ENCODE measurements around the gene WASF2. TPM values are rescaled to one million over a fixed set of nuclear protein-coding genes. Genes with fewer than 3 reads are reported as not detected.

The WASF2 gene
- total RNA-seq, 1 donor from 2014 or later: 58.9 TPM

DNA sequence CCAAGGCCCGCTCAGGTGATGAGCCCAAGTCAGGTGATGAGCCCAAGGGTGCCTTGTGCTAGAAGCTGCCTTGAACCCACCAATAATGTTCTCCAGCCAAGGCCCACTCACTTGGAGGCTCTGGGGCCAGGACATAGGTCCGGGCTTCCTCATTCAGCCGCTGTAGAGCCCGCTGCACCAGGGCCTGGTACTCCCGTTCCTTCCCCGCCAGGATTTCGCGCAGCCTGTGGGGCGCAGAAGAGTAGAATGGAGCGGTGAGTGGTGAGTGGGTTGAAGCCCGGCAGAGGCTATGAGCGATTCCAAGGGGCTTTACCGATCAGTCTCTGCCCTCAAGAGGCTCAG is 133.7 kb downstream of the WASF2 start:
- TF ChIP-seq POLR2AphosphoS5 (IDR thresholded peaks at IDR 0.05; ENCODE audit: insufficient read depth in 1 of 2, low read depth in 1 of 2) (no peak), POLR2A (IDR thresholded peaks at IDR 0.05) (no peak)
- TF ChIP-seq, protein P1, sequence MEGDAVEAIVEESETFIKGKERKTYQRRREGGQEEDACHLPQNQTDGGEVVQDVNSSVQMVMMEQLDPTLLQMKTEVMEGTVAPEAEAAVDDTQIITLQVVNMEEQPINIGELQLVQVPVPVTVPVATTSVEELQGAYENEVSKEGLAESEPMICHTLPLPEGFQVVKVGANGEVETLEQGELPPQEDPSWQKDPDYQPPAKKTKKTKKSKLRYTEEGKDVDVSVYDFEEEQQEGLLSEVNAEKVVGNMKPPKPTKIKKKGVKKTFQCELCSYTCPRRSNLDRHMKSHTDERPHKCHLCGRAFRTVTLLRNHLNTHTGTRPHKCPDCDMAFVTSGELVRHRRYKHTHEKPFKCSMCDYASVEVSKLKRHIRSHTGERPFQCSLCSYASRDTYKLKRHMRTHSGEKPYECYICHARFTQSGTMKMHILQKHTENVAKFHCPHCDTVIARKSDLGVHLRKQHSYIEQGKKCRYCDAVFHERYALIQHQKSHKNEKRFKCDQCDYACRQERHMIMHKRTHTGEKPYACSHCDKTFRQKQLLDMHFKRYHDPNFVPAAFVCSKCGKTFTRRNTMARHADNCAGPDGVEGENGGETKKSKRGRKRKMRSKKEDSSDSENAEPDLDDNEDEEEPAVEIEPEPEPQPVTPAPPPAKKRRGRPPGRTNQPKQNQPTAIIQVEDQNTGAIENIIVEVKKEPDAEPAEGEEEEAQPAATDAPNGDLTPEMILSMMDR (IDR thresholded peaks at IDR 0.05): no peak
- H3K36me3 ChIP-seq: peaks cover 0 to 75% of the 10 kb centered on the region in 2 donors
- peaks cover 12% of the 10 kb centered on the region for H3K4me1 ChIP-seq
- intact Hi-C loops (cut with DNase I): loop anchor here (2.0 kb wide), 1 partner anchor 39 kb away; no protein-coding TSS in a partner anchor
- no peaks in the 10 kb centered on the region for H3K27me3 ChIP-seq
- H3K27ac ChIP-seq: no peak overlapping the region
- no peaks in the 10 kb centered on the region for H3K9me3 ChIP-seq
- H3K4me3 ChIP-seq: no peak overlapping the region
- DNase-seq (ENCODE audit: extremely low spot score in 2 of 2): no peak

DNA sequence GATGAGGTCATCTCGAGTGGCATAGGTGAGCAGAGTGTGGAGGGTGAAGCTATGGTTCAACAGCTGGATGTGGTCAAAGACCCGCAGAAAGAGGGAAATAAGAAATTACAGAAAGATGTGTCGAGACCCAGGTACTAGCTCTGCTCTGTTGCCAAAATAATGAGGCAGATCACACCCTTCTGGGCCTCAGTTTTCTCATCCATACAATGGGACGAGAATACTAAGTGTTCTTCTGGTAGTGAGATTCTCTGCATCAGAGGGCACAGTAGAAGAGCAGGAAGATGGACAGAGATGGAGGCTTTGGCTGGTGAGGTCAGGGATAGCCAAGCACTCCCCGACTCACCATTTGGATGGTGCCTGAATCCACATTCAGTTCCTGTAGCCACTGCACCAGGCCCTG is 134.3 kb downstream of the WASF2 start:
- TF ChIP-seq POLR2AphosphoS5 (IDR thresholded peaks at IDR 0.05; ENCODE audit: insufficient read depth in 1 of 2, low read depth in 1 of 2) (no peak), POLR2A (IDR thresholded peaks at IDR 0.05) (no peak)
- TF ChIP-seq, protein P1 (IDR thresholded peaks at IDR 0.05): no peak
- intact Hi-C loops (cut with DNase I): loop anchor here (2.0 kb wide), 1 partner anchor 39 kb away; no protein-coding TSS in a partner anchor
- no peak overlapping the region for H3K27ac ChIP-seq

More for the DNA sequence above, 134.3 kb downstream of the WASF2 start:
- Histone ChIP-seq H3K4me1 (peaks cover 17% of the 10 kb centered on the region), H3K27me3 (no peaks in the 10 kb centered on the region), H3K36me3 (peaks cover 0 to 69% of the 10 kb centered on the region in 2 donors), H3K4me3 (no peak overlapping the region), H3K9me3 (no peaks in the 10 kb centered on the region)
- no peak for DNase-seq (ENCODE audit: extremely low spot score in 2 of 2)

Other genes with a start within 250 kb of the WASF2 start
- gene TMEM222, start 168.0 kb downstream of the WASF2 start, total RNA-seq: 30.7 TPM
- 56.2 TPM for gene SYTL1, start 148.1 kb downstream of the WASF2 start, total RNA-seq
- 149 TPM for gene MAP3K6, start 123.2 kb downstream of the WASF2 start, total RNA-seq
- gene FCN3, start 115.3 kb downstream of the WASF2 start, total RNA-seq: 1.7 TPM
- gene CD164L2, start 106.8 kb downstream of the WASF2 start, total RNA-seq: 7.6 TPM
- 0.74 TPM for gene GPR3, start 97.5 kb downstream of the WASF2 start, total RNA-seq
- 62.4 TPM for gene AHDC1, start 114.0 kb upstream of the WASF2 start, total RNA-seq
- 18.4 TPM for gene FGR, start 145.0 kb upstream of the WASF2 start, total RNA-seq
- gene IFI6, start 182.0 kb upstream of the WASF2 start, total RNA-seq: 28.2 TPM
- gene FAM76A, start 235.8 kb upstream of the WASF2 start, total RNA-seq: 16.7 TPM

Measured in vagina (tissue), 2 donors.